HuH-7.5 (cell line): ENCODE results near the gene HPSE2.
"Not testable (repeated sequence)": the region's sequence is repeated elsewhere in the genome, so short reads cannot be mapped to it uniquely, and the experiment has no call there.

Source experiments
- DNase-seq: peaks from one replicate; pipeline ENCODE4 v3.0.0; 2011; ENCODE audit warnings: low spot score

HPSE2 gene

GRCh38 chr10:99005254-99005653 lies 230.4 kb downstream of the HPSE2 start:
- DNase-seq: no peak

DNA sequence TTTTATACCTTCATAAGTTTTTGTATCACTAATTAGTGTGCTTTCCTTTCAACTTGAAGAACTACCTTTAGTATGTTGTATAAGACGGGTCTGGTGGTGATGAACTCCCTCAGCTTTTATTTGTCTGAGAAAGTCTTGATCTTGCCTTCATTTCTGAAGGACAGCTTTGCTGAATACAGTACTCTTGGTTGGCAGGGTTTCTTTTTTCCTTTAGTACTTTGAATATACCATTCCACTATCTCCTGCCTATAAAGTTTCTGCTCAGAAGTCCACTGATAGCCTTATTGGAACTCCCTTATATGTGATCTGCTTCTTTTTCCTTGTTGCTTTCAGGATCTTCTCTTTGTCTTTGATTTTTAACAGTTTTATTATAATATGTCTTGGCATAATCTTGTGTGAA lies 230.9 kb downstream of the HPSE2 start:
- no peak for DNase-seq

- no peak for DNase-seq
These were observed 233.3 kb downstream of the HPSE2 start for GRCh38 chr10:99002392-99002791.

DNA sequence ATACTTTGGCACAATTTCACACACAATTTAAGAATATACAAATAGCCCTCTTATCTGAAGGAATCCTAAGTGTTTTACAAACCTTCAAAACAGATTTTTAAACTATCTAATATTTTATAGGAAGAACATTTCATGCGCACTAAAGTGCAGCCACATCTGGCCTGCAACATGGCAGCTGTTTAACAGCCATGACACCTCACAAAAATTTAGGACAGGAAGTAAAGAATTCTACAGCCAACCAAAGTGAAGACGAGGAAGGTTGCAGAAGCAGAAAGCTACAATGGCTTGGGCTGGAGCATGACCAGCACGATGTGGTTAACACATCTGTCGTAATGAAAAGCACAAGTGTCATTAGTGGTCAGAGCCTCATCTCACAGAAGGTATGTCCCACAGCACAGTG lies 238.1 kb downstream of the HPSE2 start:
- DNase-seq: no peak

GRCh38 chr10:98994030-98994429 lies 241.6 kb downstream of the HPSE2 start:
- DNase-seq: no peak

DNA sequence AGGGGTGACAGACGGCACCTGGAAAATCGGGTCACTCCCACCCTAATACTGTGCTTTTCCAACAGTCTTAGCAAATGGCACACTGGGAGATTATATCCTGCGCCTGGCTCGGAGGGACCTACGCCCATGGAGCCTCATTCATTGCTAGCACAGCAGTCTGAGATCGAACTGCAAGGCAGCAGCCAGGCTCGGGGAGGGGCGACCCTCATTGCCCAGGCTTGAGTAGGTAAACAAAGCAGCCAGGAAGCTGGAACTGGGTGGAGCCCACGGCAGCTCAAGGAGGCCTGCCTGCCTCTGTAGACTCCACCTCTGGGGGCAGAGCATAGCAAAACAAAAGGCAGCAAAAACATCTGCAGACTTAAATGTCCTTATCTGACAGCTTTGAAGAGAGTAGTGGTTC lies 251.9 kb downstream of the HPSE2 start:
- not testable (repeated sequence) for DNase-seq

- DNase-seq: no peak
These were observed 255.3 kb downstream of the HPSE2 start for GRCh38 chr10:98980353-98980752.

GRCh38 chr10:98971464-98971863 lies 264.2 kb downstream of the HPSE2 start:
- DNase-seq: no peak

DNA sequence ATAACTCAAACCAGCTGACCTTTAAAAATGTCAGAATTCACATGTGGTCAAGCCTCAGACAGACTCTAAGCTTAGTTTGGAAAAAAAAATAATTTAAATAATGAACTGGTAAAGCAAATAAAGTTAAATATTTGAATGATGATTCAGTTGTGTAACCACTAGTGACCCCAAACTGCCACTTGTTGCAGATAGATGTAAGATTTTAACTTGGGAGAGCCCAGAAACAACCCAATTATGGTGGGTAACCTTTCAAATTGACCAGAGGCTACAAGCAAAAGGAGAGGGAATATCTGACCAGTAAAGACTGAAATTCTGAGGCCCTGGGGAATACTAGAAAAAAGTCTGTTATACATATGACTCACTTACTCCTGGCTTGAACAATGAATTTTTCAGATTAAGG lies 268.1 kb downstream of the HPSE2 start:
- no peak for DNase-seq

- DNase-seq: no peak
These were observed 272.0 kb downstream of the HPSE2 start for GRCh38 chr10:98963608-98964007.

DNA sequence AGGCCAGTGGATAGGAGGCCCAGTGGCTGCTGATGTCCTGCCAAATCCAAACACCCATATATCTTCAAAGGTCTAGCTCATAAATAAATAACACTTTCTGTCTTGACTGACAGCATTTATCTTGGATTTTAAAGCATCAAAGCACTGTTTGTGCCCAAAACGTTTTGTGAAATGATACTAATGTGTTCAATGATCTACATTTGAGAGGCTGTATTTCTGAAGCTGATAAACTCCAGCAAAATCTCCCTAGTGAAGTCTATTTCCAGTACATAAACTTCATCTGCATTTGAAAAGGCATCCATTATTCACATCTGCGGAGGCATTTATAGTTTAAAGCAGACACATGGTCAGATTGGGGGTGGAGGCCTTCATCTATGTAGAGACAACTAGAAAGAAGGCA lies 276.3 kb downstream of the HPSE2 start:
- DNase-seq: no peak

DNA sequence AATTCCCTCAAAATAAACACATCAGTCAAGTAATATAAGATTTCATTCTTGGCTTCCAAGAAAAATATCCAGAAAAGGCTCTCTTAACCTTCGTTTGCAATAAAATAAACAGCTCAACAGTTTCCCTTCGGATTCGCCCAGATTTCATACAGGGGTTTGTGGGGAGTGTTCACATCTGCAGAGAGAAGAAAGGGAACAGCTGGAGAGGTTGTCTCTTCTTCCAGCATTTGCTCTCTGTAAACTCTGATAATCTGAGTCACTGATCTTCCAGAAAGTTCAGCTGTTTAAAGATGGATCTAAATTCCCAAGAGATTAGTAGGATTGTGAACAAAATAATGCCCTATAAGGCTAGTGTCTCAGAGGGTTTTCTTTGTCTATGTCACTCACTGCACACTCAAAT lies 277.9 kb downstream of the HPSE2 start:
- DNase-seq: no peak

- no peak for DNase-seq
These were observed 278.9 kb downstream of the HPSE2 start for GRCh38 chr10:98956576-98957260.

GRCh38 chr10:98953251-98953650 lies 282.4 kb downstream of the HPSE2 start:
- no peak for DNase-seq

DNA sequence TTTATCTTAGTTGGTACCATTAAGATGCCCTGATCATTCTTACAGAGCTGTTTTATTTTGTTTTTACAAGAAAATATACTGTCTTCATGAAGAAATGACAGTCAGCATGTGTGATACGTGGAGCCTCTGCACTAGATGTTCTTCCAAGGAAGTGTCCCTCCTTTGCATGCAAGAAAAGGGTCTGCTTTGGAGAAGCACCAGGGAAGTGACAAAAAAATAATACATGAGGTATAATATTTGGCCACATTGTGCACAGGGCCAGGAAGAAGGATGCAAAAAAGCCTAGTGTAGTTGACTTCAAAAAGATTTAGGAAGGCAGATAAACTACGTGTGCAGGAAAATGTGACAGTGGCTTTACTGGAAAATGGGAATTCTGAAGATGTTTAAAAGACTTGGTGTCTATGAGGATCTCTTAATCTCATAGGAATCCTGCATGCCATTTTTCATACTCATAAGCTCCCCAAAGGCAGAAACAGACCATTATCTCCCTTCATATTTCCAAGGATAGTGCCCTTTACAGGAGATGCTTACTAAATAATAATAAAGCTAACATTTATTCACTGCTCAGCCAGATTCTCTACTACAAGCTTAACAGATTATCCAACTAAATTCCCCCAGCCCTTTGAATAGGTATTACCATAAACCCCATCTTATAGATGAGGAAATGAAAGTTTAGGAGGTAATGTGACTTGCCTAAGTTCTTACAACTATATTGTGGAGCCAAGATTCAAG lies 284.2 kb downstream of the HPSE2 start:
- DNase-seq: no peak

DNA sequence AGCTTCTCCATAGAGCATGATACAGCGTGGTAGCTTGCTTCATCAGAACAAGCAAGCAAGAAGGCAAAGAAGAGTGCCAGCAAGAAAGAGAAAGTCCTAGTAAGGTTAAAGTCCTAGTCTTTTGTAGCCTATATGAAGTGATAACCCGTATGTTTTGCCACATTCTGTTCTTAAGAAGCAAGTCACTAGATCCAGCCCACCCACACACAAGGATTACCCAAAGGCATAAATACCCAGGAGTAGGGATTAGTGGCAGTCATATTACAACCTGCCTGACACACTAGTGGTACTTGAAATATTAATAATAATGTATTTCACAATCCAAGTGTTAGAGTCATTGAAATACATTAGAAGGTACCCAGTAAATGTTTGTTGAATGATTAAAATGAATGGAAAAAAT lies 285.5 kb downstream of the HPSE2 start:
- DNase-seq: no peak

- DNase-seq: no peak
These were observed 286.3 kb downstream of the HPSE2 start for GRCh38 chr10:98949306-98949705.

DNA sequence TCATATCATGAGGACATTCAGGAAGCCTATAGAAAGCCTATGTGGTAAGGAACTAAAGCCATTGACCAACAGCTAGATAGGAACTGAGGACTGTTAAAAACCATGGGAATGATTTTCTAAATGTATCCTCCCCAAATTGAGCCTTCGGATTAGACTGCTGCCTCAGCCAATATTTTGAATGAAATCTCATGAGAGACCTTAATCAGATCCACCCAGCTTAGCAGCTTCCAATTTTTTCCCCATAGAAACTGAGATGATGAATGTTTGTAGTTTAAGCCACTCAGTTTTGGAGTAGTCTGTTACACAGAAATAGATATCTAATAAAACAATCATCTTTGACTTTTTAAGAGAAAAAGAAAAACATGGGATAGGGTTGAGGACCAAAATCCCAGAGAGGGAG lies 292.0 kb downstream of the HPSE2 start:
- no peak for DNase-seq

DNA sequence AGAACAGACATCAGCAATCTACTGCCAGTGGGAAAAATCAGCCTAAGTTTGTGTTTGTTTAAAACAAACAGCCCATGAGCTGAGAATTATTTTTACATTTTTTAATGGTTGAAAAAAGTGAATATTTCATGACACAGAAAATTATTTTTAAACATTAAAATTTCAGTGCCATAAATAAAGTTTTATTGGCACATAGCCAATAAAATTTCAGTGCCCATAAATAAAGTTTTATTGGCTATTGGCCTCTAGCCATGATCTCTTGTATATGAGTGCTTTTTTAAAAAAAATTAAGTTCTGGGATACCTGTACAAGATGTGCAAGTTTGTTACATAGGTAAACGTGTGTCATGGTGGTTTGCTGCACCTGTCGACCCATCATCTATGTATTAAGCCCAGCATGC lies 305.9 kb downstream of the HPSE2 start:
- DNase-seq: no peak

GRCh38 chr10:98925651-98926050 lies 310.0 kb downstream of the HPSE2 start:
- no peak for DNase-seq

DNA sequence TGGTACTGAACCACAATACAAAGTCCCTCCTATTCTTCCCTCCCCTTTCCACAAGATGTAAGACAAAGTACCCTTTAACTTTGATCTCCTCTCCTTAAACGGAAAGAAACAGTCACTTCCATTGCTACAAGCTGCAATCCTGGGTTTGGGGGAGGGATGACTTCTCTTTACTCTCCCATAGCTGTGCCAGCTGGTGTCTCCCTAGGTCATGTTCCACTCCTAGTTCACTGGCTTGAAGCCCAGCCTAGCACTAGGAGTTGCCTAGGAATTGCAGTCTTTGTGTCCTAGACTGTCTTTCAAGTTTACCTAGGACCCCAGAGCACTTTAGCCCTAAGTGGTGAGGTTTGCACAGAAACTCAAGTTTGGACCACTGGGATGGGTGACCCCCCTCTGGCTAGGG lies 311.1 kb downstream of the HPSE2 start:
- DNase-seq: no peak

- DNase-seq: no peak
These were observed 314.3 kb downstream of the HPSE2 start for GRCh38 chr10:98921316-98921715.

DNA sequence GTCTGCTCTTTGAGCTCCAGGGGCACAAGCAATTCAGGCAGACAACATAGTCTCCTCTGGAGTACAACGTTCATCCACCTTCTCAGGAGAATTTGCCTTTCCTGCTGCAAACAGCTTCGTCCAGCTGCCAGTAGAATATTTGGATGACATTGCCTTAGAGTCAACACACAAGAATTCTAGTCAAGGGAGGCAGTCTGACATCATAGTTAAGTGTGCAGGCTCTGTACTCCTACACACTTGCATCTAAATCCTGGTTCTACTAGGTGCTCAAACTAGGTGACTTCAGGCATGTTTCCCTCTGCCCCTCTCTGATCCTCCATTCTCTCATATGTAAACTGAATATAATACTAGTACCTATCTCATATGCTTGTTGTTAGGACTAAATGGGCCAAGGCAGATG lies 314.8 kb downstream of the HPSE2 start:
- no peak for DNase-seq

- no peak for DNase-seq
These were observed 315.3 kb downstream of the HPSE2 start for GRCh38 chr10:98920360-98920759.
